NK-92 treated with Interleukin-12 subunit alpha and Interleukin-12 subunit beta, amount 100 ng/mL, for 24 hours (cell line): ENCODE measurements around the gene FAM81A.
"Not testable (repeated sequence)": the region's sequence is repeated elsewhere in the genome, so short reads cannot be mapped to it uniquely, and the experiment has no call there.

Experiments
- DNase-seq: peaks from one replicate; lab custom pipeline; 2025; lab: John Stamatoyannopoulos, UW

Gene FAM81A

GRCh38 chr15:59428898-59429297 is 9.1 kb upstream of the FAM81A start:
- DNase-seq: not testable (repeated sequence)

GRCh38 chr15:59432389-59432788 is 5.6 kb upstream of the FAM81A start:
- no peak for DNase-seq

- DNase-seq: no peak
Measured at GRCh38 chr15:59434481-59434880, 3.5 kb upstream of the FAM81A start.

DNA sequence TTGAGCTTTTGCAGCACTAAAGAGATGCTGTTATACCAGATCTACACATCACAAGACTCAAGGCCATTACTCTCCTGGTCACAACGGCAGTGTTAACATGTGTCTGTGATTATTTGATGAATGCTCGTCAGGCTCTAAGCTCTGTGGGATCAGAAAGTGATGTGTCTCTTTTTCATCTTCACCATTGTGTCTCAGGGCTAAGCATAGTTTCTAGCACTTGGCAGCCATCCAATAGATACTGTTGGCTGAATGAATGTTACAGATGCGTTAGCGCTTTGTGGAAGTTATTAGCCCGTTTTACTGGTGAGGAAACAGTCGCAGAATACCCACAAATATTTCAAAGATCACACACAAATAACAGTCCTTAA is 1.2 kb upstream of the FAM81A start:
- DNase-seq: no peak

DNA sequence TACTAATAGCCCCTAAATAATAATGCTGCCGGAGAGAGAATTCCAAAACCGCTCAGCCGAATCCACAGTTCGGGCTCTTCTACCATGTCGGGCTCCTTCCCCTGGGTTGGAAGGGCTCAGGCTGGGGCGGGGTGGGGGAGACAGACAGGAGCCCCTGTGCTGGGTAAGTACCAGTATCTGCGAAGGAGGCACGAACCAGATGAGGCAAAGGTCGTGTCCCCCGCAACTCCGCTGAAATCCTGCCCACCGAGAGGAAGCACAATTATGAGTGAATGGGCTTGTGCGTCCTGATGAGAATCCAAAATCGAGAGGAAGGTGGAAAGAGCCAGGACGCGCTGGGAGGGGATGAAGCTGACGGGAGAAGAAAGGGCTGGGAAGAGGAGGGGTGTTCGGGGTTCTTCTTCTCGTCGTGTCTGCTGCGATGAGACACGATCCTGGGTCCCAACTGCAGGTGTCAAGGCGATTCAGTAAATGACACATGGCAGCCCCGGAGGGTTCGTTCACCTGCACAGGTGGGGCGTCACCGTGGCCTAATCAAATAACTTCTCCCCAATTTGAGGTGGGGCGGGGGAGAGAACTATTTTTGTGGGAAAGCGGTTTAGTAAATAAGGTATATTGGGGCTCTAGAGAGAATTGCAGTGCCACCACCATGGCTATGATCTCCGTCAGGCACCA is 707 bp upstream of the FAM81A start:
- DNase-seq: no peak

GRCh38 chr15:59438625-59439290 is 772 bp downstream of the FAM81A start:
- no peak for DNase-seq

- no peak for DNase-seq
Measured at GRCh38 chr15:59439576-59439975, 1.6 kb downstream of the FAM81A start.

DNA sequence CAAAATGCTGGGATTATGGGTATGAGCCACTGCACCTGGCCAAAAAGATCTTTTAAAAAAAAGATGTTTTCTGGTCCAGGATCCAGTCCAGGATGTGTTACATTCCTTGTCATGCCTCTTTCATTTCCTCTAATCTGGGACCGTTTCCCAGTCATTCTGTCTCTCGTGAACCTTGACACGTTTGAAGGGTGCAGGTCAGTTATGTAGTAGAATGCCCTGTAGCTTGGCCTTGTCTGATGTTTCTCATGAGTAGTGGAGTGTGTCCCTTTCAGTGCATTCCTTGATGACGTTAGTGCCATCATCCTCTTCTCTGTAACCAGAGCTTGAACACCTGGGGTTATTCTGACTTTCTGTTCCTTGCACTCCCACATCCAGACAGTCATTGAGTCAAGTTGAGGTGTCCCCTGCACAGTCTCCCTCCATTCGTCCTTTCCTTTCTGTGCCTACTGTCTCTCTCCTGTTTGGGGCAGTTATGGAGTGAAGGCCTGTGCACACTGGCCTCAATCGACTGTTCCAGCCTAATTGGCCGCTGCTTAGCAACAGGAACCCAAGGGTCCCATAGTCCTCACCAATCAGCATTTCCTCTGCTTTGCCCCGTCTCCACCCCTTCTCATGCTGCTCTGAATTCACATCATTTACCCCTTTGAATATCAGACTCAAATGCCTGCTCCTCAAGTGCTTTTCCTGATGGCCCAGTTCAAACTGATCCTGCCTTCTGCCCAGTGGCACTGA is 5.5 kb downstream of the FAM81A start:
- no peak for DNase-seq

DNA sequence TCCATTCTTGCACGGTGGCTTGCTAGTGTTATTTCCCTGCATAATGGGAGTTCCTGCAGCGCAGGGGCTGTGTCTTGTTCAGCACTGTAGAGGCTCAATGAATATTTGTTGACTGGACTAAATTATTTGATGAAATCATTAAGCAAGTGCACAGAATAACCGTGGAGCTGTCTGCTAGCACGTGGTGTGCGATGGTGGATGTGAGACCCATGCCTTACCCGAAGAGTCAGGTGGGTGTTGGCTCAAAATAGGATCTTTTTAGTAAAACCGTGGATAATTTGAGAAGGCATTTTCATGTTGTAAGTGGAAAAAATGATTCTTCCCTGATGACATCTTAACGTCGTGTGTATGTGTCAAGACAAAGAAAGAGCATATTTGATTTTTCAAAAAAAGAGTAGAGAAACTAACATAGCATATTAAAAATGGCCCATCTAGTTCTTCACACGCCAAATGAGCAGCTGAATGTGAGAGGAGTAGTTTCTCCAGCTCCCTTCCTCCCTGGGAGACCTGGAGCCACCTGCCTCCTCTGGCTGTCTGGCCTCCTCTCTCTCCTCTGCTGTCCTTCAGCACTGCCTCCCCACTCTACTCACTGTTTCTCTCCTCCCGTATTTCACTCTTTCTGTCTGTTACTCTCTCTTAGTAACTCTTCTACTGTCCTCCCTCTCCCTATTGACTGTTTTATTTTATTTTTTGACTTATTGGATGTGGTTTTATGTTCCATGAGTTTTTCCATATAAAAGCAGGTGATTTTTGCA is 6.3 kb downstream of the FAM81A start:
- no peak for DNase-seq

GRCh38 chr15:59444980-59445545 is 7.1 kb downstream of the FAM81A start:
- DNase-seq: no peak

DNA sequence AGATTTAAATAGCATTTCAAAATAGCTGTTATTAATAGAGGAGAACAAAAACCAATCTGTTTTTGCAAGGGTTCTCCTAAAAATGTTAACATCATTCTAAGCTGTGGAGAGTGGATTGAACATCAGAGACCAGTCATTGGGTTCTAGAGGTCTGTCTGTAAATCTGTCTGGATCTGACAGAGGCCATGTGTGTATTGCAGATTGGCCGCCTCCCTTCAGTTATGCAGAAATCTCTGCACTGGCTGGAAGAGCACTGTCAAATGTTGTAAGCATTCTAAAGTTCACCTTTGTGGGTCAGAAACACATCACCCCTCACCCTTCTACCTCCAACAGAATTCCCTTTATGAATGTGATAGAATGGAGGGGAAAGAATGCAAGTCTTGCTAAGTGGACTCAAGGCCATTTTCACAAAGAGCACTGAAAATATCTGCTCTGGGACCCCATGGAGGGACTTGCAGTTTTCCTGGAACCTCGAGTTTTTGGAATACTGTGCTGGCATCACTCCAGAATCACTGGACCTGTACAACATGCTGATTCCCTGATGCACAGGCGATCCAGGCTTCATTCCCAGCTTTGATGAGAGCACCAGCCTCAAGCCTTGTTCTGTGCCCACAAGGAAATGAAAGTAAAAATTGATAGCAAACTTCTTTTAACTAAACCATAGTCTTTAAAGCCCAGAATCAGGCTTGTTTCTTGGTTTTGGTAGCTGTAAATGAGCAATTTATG is 8.4 kb downstream of the FAM81A start:
- DNase-seq: no peak

DNA sequence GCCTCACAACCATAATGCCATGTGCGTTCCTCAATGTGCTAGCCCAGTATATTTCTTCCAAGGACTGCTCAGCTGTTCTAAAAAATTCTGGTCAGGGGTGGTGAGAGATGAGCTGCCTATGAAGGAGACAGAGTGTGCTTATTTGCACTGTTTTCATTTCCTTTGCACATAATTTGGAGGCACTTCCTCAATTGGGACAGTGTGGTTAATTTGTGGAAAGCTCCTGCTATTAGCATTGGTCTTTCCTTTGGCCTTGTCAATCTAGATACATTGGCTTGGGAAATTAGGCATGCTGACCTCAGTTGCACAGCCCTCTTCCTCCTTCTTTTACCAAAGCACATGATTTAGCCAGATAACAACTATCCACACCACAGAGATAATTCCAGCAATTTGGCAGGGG is 9.4 kb downstream of the FAM81A start:
- DNase-seq: no peak

DNA sequence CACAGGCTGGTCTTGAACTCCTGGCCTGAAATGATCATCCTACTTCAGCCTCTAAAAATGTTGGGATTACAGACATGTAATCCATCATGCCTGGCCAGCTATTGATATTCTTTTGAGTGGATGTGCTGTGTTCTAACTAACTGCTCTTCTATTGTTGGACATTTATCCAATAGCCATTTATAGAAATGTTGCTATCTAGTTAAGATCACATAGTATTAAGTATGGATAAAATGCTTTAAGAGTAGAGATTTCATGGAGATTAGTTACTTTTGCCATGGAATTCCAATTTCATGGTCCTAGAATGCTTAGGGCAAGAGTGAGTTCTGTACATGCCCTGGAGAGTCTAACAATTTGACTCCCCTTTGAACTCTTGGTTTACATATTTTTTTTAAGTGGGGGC is 10.9 kb downstream of the FAM81A start:
- DNase-seq: no peak

DNA sequence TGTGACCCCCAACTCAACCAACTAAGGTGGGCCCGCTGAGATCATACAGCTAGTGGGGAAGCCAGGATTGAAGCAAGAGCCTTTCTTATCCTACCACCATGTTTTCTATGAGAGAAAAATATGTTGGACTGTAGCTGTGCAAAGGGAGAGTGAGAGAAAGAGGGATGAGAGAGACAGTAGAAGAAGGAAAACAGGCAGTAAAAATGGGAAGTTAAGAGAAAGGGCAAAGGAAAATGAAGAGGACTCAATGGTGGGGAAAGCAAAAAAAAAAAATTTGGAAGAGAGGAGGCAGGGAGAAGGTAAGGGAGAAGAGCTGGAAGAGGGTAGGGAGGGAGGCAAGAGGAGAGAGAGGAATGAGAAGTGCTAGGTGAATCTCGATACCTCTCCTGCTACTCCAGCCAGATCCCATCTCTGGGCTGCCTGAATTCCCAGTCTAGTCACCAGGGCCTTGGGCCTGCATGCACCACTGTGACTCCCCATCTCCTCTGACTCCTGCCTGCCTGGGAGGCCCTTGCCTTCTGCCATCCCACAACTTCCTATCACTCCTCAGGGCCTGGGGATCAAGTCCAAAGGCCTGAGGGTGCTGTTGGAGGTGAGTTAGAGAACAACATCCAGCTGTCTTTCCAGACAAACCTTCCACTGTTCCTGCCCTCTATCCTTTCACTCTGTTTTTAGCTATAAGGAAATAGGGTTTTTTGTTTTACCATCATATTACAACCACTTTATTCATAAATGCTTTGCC is 15.7 kb downstream of the FAM81A start:
- DNase-seq: no peak

DNA sequence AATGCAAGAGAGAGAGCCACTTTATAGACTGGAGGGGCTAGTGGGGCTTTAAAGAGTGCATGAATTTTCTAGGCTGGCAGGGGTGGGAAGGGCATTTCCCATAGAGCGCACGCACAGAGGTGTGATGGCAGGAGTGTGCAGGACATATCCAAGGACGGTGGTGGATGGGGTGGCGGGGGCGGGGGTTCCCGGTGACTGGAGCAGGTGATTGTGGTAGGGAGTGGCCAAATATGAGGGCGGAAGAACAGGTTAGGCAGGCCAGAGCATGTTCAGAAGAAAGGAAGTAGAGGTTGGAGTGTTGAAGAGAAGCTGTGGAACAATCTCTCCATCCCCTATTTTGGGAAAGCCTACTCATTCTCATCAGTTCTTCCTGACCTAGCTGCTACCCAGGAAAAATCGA is 18.1 kb downstream of the FAM81A start:
- no peak for DNase-seq

GRCh38 chr15:59457103-59457502 is 19.1 kb downstream of the FAM81A start:
- no peak for DNase-seq

GRCh38 chr15:59461521-59461920 is 23.5 kb downstream of the FAM81A start:
- DNase-seq: no peak

DNA sequence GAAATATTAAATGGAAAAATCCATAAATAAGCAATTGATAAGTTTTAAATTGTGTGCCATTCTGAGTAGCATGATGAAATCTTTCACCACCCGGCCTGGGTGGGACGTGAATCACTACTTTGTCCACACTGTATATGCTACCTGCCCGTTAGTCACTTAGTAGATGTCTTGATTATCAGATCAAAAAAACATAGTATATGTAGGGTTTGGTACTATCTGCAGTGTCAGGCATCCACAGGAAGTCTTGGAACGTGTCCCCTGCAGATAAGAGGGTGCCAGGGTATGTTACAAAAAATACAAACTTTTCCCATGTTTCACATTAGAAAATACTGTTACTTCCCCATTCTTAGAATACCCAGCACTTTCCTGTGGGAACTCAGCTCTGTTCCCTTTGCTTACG is 35.2 kb downstream of the FAM81A start:
- no peak for DNase-seq

- not testable (repeated sequence) for DNase-seq
Measured at GRCh38 chr15:59475161-59475560, 37.2 kb downstream of the FAM81A start.

DNA sequence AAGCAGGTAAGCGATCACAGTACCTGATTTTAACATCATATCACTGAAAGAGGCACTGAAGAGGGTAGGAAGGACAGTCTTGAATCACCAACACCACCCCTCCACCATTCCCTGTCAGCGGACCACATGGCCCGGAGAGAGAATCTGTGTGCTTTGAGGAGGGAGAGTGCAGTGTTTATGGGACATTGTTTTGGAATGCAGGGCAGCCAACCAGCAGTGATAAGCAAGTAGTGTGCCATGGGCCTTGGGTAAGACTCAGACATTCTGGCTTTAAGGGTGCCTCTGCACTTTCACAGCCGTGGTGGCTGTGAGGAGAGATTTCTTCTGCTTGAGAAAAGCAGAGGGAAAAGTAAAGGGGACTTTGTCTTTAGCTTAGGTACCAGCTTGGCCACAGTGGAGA is 46.4 kb downstream of the FAM81A start:
- DNase-seq: no peak

DNA sequence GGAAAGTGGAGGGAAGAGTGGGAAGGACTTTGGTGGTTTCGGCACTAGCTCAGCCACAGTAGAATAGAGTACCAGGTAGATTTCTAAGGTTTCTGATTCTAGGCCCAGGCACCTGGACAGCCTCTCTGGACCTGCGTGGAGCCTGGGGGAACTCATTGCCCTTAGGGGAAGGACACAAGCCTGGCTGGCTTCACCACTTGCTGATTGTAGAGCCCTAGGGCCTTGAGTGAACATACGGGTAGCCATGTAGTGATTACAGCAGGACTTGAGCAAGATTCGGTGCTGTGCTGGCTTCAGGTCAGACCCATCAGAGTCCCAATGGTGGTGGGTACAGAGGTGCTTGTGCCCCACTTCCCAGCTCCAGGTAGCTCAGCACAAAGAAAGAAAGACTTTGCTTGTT is 47.0 kb downstream of the FAM81A start:
- DNase-seq: no peak
